ENCODE measurements around the gene BCR.

GRCh38 chr22:23261900-23262450 is 81.7 kb downstream of the BCR start:
- TF ChIP-seq CTCF (IDR thresholded peaks at IDR 0.05; ENCODE audit: low read depth, low read length, poor library complexity, severe bottlenecking) (no peak), EZH2phosphoT487 (IDR thresholded peaks at IDR 0.05; ENCODE audit: borderline replicate concordance, low read length) (no peak)

Data from DOHH2 (cell line).